Activated CD4-positive, alpha-beta T cell treated with anti-CD3 and anti-CD28 coated beads, Interleukin-2, amount 50 U/mL, for 24 hours (primary cell): ENCODE data around the gene IL34.

Experiments used
- DNase-seq, 2 donors: peaks; one replicate each; pipeline ENCODE4 v3.0.0-alpha.2; 2020; ENCODE audit warnings: low read depth in 1 of 2, low spot score in 1 of 2

IL34 gene

DNA sequence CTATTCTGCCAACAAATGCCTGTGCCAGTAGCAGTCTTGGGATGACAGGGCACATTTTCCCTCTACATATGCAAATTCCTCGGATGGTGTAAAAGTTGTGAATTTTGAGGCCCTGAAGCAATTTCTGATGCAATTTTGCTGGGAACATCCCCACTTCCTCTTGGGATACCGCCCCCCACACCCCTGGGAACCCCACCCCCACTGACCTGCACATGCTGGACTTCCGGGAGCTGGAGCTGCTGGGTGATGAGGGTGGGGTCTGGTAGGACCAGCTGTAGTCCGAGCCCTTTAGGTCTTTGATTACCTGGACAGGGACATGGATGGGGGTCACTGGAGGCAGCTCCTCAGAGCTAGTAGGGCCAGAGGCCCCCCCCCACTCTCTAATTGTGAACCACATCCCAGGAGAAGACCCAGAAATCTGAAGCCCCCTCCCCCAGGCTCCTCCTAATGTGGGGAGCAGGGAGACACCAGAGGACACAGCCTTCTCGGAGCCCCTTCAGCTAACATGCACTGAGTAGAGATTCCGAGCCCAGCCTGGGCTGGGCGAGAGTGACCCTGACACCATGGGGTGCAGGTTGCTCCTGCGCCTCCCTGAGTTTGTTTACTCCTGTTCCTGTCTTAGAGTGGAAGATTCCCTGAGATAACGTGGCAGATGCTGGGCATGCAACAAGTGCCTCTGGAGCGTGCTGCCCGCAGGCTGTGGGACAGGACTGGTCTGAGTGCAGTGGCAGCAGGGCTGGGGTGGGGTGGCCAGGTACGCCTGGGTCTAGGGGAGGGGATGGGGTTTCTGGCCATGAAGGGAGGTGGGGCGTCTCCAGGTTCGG, 30.5 kb downstream of the IL34 start:
- DNase-seq: no peak

DNA sequence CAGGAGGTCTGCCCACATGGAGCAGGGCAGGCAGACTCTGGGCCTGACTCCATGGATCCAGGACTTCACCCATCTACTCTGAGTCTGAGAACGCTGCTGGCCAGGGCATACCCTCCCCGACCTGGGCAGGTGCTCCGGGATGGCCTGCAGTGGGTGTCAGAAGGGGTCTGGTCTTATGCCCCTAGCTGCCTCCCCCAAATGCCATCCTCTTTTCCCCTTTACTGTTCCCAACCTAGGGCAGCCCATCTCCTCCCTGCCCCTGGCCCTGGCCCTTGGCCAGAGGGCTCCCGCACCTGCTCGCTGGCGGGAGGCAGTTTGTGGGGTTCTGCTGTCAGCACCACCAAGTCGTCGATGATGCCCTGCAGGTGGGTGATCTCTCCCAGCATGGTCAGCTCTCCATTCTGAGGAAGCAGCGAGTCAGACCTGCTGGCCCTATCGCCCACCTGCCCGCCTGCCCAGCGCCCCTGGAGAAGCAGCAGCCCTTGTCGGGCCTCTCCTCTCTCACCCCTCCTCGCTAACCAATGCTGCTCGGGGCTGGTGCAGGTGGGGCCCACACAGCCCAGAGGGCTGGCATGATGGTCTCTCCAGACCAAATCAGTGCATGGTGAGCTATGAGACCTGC, 31.3 kb downstream of the IL34 start:
- DNase-seq: no peak

DNA sequence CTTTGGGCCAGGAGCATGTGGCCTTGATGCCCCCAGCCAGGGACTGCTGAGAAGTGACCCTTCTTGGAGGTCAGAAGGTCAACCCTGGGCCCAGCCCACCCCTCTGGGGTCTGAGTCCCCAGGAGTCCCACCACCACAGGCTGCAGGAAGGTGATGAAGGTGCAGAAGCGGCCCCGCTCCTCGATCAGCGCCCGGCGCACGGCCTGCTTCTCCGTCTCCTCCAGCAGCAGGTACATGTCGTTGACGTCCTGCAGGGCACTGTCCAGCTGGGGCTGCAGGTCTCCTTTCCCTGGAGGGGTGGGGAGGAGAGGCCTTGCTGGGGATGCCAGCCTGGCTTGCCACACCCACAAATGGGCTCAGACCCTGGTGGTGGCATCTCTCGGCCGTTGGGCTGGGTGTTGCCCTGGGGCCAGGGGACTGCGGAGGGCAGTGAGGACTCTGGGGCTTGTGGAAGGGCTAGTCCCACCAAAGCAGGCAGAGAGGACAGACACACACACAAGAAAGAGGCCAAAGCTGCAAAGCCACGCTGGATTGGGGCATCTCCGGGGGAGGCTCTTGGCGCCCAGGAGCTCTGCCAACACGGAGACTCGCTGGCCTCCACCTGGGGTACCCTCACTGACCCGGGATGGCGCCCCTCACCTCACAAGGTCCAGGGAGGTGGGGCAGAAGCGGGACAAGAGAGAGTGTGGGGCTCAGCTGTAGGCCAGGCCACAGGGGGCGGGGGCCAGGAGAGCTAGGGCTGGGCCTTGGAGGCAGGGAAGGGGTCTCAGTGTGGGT, 31.9 kb downstream of the IL34 start:
- no peak for DNase-seq

DNA sequence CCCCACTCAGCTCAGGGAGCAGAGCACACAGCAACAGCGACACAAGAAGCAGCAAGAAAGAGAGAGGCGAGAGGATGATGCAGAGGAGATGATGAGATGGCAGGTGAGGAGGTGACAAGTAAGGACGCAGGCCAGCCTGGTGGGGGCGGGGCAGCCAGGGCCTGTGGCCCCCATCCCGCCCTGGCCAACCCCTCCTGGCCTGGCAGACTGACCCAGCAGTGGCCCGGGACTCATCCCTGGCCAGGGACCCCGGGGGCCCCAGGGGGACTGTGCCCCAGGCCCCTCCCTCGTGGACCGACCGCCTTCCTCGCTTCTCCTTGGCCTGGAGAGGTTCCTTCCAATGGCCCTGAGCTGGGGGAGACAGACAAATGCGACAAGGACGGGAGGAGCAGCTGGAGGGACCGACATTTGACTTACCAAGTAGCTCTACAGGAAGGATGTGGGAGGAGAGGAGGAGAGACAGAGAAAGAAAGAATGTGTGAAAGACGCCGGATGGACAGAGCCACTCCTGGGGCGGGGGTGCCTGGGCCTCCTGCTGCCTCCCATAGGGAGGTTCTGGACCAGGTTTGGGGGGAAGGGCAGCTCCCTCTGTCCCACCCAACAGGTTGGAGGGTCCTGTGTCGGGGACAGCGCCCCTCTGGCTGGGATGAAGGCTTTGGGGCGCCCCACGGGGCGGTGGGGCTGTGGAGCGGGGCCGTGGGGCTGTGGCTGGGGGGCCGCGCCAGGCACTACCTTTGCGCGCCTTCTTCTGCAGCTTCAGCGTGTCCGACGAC, 32.7 kb downstream of the IL34 start:
- no peak for DNase-seq

DNA sequence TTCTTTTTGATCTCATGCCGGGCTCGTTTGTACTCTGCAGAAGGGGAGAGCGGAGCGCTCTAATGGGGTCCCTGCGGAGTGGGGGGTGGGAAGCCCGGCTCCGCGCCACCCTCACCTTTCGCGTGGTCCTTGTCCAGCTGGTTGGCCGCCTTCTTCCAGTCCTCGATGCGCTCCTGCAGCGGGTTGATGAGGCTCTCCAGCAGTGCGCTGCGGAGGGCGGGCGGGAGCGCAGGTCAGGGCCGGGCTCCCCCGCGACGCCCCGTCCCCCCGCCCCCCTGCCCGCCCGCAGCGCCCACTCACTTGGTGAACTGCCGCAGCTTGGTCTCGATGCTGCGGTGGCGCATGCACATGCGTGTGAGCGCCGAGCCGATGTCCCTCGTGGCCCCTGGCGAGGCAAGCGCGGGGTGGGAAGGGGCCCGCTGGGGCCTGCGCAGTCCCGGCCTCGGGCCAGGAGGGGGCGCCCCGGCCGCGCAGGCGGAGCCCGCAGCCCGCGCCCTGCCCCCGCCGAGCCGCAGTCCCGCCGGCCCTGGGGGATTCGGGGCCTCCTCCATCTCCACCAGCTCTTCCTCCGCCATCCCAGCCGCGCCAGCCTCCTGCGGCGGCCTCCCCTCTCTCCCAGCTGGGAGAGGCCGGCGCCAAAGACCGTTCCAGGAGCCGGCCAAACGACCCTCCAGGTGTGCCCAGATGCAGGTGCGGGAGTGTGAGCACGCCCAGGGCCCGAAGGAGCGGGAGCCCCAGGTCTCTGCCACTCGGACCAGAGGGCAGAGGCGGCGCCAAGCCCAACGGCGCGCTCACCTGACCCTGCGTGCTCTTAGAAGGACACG, 33.5 kb downstream of the IL34 start:
- no peak for DNase-seq

DNA sequence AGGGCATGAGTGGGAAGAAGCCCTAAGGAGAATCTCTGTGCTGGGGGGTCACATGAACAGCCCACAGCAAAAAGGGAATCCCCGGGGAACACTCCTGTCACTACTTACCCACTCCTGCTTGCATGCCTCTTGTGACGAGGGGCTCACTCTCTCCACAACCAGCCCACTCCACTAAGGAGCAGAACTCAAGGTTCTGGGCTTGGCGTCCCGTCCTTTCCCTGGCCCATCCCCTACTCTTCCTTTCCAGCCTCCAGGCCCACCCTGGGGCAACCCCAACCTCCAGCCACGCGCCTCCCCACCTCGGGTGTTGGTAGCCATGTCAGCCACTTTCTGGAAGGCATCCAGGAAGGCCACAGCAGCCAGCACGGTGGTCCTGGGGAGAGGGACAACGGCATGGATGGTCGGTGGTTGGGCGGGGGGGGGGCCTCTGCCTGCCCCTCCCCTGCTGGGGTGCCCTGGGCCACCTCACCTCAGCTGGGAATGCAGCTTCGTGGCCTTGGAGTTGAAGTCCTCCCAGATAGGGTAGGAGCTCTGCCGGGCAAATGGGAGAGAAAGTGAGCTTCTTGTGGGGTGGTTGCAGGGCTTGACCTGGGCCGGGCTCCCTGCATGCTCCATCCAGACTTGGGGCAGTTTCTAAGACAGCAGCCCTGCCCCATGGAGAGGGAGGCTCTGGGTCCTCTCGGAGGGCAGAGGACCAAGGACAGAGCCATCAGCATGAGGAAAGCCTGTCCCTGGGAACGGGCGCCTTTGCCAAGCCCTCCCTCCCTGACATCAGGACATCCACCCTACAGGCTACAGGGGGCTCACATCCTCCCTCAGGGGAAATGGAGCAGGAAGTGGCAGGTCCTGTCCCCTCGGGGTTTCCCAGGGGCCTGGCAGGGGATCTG, 34.4 kb downstream of the IL34 start:
- DNase-seq: no peak

DNA sequence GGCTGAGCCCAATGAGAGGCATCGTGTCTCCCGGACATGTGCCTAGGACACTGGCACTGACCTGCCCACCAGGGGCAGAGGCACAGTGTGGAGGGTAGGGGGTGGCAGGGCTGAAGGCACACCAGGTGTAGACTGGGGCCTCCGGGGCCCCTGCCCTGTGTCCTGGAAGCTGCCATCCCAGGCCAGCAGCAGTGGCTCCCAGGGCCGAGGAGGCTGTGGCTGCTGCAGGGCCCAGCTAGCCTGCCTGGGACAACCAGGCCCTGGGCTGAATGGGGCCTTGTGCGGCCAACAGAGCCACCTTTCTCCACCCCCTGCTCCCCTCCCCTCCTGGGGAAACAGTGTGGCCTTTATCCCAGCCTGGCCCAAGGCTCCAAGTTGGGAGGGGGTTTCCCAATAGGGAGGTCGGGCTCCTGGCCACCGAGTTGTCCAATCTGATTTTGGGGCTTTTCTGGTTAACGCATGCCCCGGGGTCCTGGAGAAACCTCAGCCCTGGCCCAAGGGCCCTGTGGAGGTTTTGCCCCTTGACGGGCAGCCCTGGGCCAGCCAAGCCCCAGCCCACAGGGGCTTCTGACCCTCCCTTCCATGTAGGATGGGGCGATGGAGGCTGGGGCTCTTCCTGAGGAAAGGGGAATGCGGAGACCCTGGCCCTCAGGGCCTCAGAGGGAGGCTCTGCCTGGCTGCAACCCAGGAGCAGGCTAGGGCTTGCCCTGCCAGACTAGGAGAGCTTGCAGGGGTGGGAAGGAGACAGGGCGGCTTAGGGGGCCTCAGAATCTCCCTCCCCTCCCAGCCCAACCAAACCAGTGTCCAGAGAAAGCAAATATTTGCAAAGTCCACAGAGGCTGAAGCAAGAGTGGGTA, 35.3 kb downstream of the IL34 start:
- DNase-seq: no peak

DNA sequence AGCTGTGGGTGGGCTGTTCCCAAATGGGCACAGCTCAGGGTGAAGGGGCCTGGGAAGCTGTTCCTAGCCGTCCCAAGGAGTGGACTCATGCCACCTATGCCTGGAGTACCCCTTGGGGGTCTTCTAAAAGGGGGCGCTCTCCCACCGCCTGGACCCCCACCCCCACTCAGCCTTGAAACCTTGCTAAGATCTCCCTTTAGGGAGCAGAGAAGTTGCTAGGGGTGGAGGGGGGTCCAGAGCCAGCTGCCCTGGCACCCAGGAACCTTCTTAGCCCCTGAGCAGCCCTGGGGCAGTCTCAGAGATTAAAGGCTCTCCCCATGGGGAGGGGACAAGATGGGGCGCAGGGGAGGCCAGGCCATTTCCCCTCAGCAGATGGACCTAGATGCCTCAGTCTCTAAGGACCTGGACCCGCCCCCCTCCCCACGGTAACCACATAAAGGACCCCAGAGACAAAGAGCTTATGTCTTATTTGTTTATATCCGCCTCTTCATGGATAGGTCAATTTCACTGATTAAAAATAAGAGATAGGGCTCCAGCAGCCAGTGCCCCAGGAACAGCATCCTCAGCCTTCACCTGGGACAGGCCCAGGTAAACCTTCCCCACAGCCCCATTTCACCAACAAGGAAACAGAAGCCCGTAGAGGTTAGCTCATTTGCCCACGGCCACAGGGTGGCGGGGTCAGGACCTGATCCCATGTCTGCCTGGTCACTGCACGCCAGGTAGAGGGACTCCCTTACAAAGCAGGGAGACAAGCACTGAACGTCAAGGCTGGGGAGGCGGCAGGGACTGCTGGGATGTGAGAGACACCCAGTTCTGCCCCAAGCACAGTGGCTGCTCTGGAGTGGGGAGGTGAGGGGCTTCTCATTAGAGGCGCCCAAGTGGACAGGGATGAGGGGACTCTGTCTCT, 36.1 kb downstream of the IL34 start:
- DNase-seq: no peak

DNA sequence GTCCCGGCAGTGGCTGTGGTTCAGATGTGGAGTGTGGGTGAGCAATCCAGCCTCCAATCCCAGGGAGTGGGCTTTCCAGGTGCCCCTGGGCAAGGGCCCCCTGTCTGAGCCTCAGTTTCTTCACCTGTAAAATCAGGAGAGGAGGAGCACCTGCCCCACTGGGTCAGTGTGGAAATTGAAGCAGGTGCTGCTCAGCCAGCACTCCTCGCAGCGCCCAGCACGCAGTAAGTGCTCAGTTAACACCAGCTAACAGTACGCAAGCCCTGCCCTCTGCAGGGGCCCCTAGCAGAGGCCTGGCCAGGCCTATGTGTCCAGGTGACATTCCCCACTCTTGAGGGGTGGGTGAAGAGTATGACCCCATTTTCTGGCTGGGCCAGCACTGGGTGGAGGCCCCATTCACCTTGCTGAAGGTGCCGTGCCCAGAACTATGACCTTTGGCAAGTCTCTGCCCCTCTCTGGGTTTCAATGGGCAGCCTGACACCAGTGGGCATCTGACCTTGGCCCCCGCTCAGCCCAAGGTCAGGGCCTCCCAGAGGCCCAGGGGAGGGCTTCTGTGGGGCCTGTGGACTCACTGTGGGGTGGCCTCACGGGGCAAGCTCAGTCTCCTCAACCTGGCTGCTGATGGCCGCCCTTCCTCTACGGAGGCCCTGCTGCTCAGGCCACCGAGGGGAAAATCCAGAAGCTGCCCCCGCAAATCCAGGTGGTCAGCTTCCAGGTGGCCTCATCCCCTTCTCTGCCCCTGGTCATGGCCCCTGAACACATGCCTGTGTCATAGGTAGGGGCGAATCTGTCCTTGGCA, 37.0 kb downstream of the IL34 start:
- DNase-seq: no peak

DNA sequence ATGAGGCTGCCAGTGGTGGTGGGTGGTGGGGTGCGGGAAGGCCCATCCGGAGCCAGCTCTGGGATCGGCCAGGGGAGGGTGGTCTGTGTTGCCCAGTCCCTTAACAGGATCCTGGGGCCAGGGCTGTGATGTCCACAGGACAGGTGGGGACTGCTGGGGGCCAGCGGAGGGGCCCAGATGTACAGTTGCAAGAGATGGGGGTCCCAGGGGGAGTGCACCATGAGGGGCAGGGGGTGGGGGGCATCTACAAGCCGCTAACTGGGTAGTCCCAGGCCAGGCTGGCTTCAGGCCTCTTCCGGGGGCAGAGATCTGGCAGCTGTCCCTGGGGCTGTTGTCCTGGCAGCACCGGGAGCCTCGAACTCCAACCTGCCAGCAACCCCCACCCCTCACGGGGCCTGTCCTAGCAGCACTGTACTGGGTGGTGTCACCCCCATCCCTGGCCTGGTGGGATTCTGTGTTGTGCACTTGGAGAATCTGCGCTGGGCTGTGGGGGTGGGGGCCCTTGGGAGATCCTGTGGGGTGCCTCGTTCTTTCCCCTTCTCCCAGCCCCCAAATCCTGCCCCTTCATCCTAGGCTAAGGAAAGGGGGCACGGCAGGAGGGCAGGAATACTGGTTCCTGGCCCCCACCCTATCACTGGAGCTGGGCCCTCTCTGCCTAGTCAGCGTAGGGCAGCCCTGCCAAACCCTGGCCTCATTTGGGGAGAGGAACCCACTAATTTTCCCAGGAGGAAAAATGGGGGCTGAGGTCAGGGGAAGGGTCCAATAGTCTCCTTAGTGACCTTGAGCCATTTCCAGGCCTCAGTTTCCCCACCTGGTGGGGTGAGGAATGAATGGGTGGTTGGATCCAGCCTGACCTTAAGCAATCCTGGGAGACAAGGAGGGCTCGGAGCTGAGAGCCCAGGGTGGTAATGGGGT, 38.0 kb downstream of the IL34 start:
- no peak for DNase-seq

DNA sequence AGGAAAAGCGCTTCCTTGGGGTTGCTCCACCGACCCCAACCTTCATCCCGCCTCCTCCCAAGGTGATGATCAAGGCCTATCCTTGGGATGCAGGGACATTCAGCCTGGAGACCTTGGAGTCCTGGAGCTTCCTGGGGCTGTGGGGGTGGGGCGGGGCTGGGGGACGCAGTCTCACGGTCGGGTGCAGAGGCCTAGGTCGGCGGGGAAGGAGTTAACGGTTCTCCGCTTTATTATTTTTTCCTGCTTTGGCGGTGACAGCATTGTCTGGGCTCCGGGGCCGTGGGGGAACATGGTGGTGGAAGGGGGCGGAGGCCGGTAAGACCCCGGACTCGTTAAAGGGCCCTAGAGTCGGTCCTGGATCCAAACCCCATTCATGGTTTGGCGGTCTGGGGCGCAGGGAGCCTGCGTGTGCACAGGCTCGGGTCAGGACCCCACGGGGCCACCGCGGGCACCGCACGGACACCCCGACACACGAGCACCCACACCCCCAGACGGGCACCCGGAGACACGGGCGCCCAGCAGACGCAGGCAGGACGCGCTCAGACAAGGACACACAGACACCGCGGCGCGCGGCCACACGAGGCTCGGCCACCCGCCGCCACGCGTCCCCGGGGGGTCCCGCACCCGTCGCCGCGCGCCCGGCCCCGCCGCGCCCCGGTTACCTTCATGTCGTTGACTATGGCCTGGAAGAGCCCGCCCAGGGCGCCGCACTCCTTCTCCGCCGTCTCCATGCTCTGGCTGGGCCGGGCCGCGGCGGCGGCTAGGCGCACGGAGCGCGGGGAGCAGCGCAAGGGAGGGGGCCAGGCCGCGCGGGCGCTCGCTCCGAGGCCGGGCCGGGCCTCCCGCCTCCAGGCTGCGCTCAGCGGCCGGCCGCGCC, 38.9 kb downstream of the IL34 start:
- no peak for DNase-seq

DNA sequence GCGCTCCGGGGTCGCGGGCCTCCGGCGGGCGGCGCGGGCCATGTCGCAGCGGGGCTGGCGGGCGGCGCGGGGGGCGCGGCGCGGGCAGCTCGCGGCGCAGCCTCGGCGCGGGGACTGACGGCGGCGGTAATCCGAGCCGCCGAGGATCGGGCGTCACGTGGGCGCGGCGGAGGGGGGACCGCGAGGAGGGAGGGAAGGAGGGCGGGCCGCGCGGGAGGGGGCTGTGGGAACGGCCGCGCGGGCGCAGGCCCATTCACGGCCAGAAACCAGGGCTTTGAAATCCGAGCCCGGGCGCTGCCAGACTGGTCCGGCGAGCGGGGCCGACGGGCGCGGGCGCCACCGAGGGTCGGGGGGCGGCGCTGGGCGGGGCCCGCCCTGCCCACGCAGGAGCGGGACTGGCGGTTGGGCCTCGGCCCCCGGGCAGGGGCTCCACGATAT, 39.6 kb downstream of the IL34 start, which contains the start of gene MTSS2:
MTSS2 (minus strand) TSS at position 116 of the 438 bp plus-strand sequence. CDS start 262 bp downstream, outside the sequence.
- DNase-seq: no peak

DNA sequence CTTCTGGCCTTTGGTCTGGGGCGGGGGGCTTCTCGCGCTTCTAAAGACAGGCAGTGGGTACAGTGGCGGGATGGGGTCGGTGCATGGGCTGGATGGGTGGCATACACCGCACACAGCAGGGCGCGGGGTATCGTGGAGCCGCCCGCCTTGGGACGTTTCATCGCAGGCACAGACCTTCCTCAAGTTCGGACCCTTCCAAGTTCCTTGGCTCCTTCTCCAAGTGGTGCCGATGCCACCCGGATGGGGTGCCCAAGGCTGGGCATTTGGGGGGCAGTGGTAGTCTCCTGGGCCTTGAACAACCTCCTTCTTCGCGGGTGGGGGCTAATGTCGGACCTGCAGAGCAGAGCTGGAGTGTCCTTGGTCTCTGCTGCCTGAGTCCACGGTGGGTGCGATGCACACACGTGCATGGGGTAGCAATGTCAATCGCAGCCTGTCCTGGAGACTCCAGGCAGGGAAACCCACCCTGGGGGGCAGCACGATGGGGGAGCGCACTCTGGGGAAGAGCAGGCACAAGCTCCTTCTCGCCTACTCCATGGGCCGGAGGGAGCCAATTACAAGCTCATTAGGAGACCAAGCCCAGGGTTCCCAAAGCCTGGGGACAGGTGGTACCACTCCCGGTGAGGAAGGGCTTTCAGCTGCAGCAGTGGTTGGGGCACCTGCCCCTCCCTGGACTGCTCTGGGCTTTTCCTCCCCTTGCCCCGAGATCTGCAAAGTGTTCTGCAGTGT, 40.2 kb downstream of the IL34 start:
- DNase-seq: no peak

DNA sequence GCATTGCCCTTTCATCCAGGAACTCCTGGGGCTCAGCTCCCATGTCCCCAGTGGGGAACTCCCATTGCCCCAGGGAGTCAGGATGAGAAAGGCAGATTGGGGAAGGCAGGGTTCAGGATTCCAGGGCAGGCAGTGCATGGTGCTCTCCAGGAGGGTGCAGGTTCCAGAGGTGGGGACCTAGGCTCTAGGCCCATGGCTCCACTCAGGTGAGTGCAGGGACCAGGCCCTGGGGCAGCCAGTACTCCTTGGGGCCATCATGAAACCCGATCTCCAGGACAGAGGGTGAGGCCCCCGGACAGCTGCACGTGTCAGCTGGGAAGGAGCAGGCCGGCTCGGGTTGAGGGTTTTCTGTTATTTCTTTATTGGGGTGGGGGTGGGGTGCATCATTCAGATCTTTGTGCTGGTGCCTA, 40.7 kb downstream of the IL34 start:
- DNase-seq: no peak
